OCI-LY7 (cell line): Measurements from ENCODE around the gene CDHR2.

Source experiments
- CTCF ChIP-seq: fragments of 200-600 bp; sonication (generic); conservative IDR thresholded peaks from 2 replicates; pipeline ENCODE4 v1.5.1; 2014; ENCODE audit warnings: mild to moderate bottlenecking, antibody characterized with exemption, low read length, moderate library complexity, mixed read lengths
- EZH2phosphoT487 ChIP-seq: fragments of 200-600 bp; sonication (generic); IDR thresholded peaks from 2 replicates; pipeline ENCODE4 v1.6.1; 2018; ENCODE audit warnings: low read depth, borderline replicate concordance, mild to moderate bottlenecking, mixed run types, antibody characterized with exemption, low read length, moderate library complexity, mixed read lengths

DNA sequence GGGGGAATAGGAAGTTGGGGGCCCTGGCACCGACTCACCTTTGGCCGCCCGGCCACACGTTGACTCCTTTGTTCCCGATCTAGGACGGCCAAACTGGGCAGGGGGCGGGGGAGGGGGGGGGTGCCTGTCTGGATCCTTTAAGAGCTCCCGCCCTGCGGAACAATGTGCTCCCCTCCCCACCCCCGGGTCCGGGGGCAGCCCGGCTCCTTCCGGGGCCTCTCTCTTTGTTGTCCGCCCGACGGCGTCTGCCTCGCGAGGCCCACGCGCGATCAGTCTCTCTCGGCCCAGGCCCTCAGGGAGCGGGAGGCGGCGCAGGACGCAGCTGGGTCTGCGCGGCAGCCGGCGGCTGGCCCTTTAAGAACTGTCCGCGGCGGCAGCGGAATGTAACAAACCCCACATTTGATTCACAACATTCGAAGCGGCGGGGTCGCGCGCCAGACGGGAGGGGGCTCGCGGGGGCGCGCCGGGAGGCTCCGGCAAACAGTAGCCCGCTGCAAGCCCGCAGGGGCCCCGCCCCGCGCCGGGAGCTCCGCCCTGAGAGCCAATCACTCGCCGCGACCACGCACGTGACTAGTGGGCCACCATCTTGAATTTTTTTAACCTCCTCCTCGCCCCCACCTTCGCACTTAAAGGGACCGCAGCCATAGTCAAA lies 12.1 kb upstream of the CDHR2 start, which contains the start of gene RNF44:
- TF ChIP-seq CTCF = no peak
- no peak for TF ChIP-seq EZH2phosphoT487
